DND-41 (cell line): ENCODE data around the gene ORC5.
"Not testable (repeated sequence)": the region's sequence is repeated elsewhere in the genome, so short reads cannot be mapped to it uniquely, and the experiment has no call there.

ENCODE experiments used
- ATAC-seq: fragments of 200-7000 bp; cut with Tn5 transposase; 3 replicates; pipeline ENCODE4 v1.9.1; 2021; ENCODE audit warnings: low read depth; ENCODE audit not compliant: insufficient read depth
- DNase-seq: peaks from one replicate; pipeline ENCODE4 v3.0.0-alpha.2; 2020
- H2AFZ ChIP-seq: 2 replicates; pipeline ENCODE4 v1.6.0; 2012; ENCODE audit warnings: low read depth, low read length
- H3K27ac ChIP-seq: 2 replicates; pipeline ENCODE4 v1.5.1; 2012; ENCODE audit warnings: low read length, inconsistent platforms
- H3K27me3 ChIP-seq: fragments of 200-600 bp; sonication (generic); 2 replicates; pipeline ENCODE4 v1.6.0; 2012; ENCODE audit warnings: low read length, mild to moderate bottlenecking, inconsistent platforms; ENCODE audit not compliant: insufficient read depth, poor library complexity
- H3K36me3 ChIP-seq: 2 replicates; pipeline ENCODE4 v1.5.1; 2012; ENCODE audit warnings: low read length, inconsistent platforms; ENCODE audit not compliant: insufficient read depth
- H3K4me1 ChIP-seq: 2 replicates; pipeline ENCODE4 v1.5.1; 2012; ENCODE audit warnings: mild to moderate bottlenecking, low read length; ENCODE audit not compliant: insufficient read depth
- H3K4me2 ChIP-seq: 2 replicates; pipeline ENCODE4 v1.6.0; 2012; ENCODE audit warnings: mild to moderate bottlenecking, moderate library complexity, low read length, inconsistent platforms; ENCODE audit not compliant: insufficient read depth
- H3K4me3 ChIP-seq, 2 experiments: fragments of 200-600 bp in 1 of 2; shearing (Covaris generic) in 1 of 2; 2 replicates each; pipeline ENCODE4 v1.5.1; 2012 to 2016; ENCODE audit warnings: inconsistent platforms in 2 of 2, low read length in 2 of 2, mild to moderate bottlenecking in 2 of 2, low read depth in 1 of 2, moderate library complexity in 1 of 2
- H3K79me2 ChIP-seq: 2 replicates; pipeline ENCODE4 v1.6.0; 2012; ENCODE audit warnings: low read length, inconsistent platforms; ENCODE audit not compliant: insufficient read depth
- H3K9ac ChIP-seq: 2 replicates; pipeline ENCODE4 v1.6.0; 2012; ENCODE audit warnings: low read depth, mild to moderate bottlenecking, inconsistent platforms, low read length, moderate library complexity
- H3K9me3 ChIP-seq: 2 replicates; pipeline ENCODE4 v1.5.1; 2012; ENCODE audit warnings: low read length, moderate library complexity, mild to moderate bottlenecking, inconsistent platforms; ENCODE audit not compliant: insufficient read depth, severe bottlenecking
- H4K20me1 ChIP-seq: 2 replicates; pipeline ENCODE4 v1.6.0; 2012; ENCODE audit warnings: low read length; ENCODE audit not compliant: insufficient read depth
- EZH2 ChIP-seq: IDR thresholded peaks from 3 replicates; pipeline ENCODE4 v1.6.1; 2012; ENCODE audit warnings: borderline replicate concordance, low read depth, mild to moderate bottlenecking, moderate library complexity, low read length, inconsistent platforms; ENCODE audit not compliant: severe bottlenecking
- TF ChIP-seq, protein P1 (sequence below): IDR thresholded peaks from 2 replicates; pipeline ENCODE4 v1.5.1; 2012; ENCODE audit warnings: borderline replicate concordance, low read length, moderate library complexity, mild to moderate bottlenecking; ENCODE audit not compliant: poor library complexity, severe bottlenecking; ENCODE audit errors: extremely low read depth

ORC5 gene

DNA sequence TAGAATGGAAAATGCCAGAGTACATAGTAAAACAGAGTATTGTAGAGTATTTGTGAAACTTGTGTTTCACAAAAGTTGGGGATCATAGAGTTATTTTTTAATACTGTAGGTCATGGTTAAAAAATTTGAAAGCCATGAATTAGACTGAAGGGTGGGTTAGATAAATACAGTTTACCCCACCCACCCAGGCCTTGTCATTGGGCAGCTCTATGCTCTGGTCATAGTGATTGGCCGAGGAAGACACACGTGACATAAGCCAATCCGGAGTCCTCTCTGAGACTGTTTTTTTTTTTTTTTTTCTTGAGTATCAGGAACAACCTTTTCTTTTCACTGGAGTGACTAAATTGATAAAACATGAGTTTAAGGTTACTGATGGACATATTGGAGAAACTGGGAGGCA is 33.3 kb upstream of the ORC5 start:
- no peak for ATAC-seq
- H3K27ac ChIP-seq: no peak overlapping the region
- no peaks in the 10 kb centered on the region for H3K9me3 ChIP-seq
- H3K4me3 ChIP-seq: no peak overlapping the region
- no peaks in the 10 kb centered on the region for H3K4me1 ChIP-seq
- no peak for DNase-seq
- no peaks in the 10 kb centered on the region for H3K79me2 ChIP-seq
- no peak overlapping the region for H2AFZ ChIP-seq
- peaks cover 6% of the 10 kb centered on the region for H3K27me3 ChIP-seq
- no peaks in the 10 kb centered on the region for H3K36me3 ChIP-seq
- no peak overlapping the region for H3K9ac ChIP-seq
- no peak overlapping the region for H3K4me2 ChIP-seq
- H4K20me1 ChIP-seq: no peaks in the 10 kb centered on the region
- TF ChIP-seq EZH2: no peak
- TF ChIP-seq, protein P1, sequence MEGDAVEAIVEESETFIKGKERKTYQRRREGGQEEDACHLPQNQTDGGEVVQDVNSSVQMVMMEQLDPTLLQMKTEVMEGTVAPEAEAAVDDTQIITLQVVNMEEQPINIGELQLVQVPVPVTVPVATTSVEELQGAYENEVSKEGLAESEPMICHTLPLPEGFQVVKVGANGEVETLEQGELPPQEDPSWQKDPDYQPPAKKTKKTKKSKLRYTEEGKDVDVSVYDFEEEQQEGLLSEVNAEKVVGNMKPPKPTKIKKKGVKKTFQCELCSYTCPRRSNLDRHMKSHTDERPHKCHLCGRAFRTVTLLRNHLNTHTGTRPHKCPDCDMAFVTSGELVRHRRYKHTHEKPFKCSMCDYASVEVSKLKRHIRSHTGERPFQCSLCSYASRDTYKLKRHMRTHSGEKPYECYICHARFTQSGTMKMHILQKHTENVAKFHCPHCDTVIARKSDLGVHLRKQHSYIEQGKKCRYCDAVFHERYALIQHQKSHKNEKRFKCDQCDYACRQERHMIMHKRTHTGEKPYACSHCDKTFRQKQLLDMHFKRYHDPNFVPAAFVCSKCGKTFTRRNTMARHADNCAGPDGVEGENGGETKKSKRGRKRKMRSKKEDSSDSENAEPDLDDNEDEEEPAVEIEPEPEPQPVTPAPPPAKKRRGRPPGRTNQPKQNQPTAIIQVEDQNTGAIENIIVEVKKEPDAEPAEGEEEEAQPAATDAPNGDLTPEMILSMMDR: no peak

DNA sequence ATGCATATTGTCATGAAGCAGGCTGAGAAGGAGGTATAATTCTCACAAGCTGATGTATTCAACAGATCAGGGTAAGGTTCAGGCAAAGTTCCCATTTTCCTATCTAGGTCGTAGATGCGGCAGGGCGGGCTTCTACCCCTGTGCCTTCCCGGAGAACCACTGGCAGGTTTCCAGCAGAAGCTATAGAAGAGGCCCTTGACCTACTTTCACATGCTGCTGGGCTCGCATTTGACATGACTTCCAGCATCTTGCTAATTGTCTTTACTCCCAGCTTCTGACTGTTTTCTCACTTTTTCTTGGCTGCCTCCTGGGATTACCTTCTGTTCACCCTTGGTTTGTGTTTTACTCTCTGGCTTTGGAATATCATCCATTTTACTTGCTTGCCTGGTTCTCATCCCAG is 32.6 kb upstream of the ORC5 start:
- no peak overlapping the region for H3K4me3 ChIP-seq
- peaks cover 6% of the 10 kb centered on the region for H3K27me3 ChIP-seq
- H4K20me1 ChIP-seq: no peaks in the 10 kb centered on the region
- no peak overlapping the region for H2AFZ ChIP-seq
- DNase-seq (no peak), ATAC-seq (no peak)
- H3K9me3 ChIP-seq: no peaks in the 10 kb centered on the region
- no peaks in the 10 kb centered on the region for H3K4me1 ChIP-seq
- H3K4me2 ChIP-seq: no peak overlapping the region
- H3K9ac ChIP-seq: no peak overlapping the region
- H3K36me3 ChIP-seq: no peaks in the 10 kb centered on the region
- H3K79me2 ChIP-seq: no peaks in the 10 kb centered on the region
- H3K27ac ChIP-seq: no peak overlapping the region
- TF ChIP-seq, protein P1: no peak
- no peak for TF ChIP-seq EZH2

DNA sequence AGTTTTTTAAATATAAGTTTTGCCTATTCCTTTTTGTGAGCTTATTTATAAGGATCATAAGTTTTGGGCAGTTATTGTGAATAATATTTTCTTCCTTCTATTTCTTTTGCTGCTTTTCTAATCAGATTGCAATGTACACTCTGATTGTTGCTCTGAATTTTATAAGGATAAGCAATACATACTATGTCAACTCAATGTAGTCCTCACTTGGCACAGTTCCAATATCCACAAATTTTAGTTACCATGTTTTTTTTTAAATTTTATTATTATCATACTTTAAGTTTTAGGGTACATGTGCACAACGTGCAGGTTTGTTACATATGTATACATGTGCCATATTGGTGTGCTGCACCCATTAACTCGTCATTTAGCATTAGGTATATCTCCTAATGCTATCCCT is 27.2 kb upstream of the ORC5 start:
- not testable (repeated sequence) for H3K4me3 ChIP-seq, H3K9me3 ChIP-seq, H2AFZ ChIP-seq, ATAC-seq, H3K36me3 ChIP-seq, H3K9ac ChIP-seq, H3K79me2 ChIP-seq, H3K4me2 ChIP-seq, H3K4me1 ChIP-seq, H4K20me1 ChIP-seq, H3K27ac ChIP-seq, DNase-seq
- peaks cover 12% of the 10 kb centered on the region for H3K27me3 ChIP-seq

DNA sequence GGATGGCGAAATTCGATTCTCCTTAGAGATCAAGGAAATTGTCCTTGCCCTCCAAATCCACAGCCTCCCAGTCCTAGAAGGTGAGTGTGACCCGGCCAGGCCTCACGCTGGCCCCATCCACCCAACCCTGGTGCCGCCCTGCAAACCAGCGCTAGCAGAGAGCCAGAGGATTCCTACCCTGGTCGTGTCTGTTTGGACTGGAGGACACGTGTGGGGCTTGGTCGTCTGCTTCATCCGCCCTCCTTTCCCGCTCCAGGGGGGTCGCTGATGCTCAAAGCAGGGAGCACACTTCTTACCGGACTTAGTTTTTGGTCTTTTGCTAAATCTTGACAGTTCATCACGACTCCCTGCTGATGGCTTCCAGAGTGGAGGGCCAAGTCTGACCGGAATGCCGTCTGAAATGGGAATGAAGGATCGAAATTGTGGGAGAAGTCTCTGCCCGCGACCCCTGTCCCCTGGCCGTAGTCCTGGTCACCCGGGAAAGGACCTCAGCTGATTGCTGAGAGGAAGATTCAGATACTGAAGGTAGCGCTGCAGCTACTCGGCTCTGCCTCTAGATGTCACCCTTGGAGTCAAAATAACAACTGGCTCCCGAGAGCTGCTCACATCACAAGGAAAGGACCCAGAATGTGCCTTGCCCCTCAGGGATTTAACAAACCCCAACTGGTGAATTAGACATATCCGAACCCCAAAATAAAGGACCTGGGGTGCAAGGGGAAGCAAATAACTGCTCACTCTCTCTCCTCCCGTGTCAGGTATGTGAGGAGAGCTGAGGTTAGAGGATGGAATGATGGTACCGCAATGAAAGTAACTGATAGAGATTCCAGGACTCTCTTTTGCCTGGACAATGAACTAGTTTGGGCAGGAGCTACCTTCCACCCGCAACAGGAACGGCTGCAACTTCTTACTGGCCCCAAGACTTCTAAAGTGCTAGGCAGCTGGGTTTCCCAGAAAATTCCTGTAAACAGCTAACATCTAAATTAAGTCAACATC is 23.5 kb upstream of the ORC5 start:
- H3K9ac ChIP-seq: no peak overlapping the region
- H3K27me3 ChIP-seq: peaks cover 12% of the 10 kb centered on the region
- TF ChIP-seq EZH2: no peak
- TF ChIP-seq, protein P1: peak; percentile 94
- H3K4me3 ChIP-seq: no peak overlapping the region
- H2AFZ ChIP-seq: no peak overlapping the region
- no peaks in the 10 kb centered on the region for H3K9me3 ChIP-seq
- no peak overlapping the region for H3K4me2 ChIP-seq
- no peaks in the 10 kb centered on the region for H3K4me1 ChIP-seq
- H4K20me1 ChIP-seq: no peaks in the 10 kb centered on the region
- no peak overlapping the region for H3K27ac ChIP-seq
- peak; percentile 89 for ATAC-seq
- no peaks in the 10 kb centered on the region for H3K79me2 ChIP-seq
- peak; percentile 44 for DNase-seq
- H3K36me3 ChIP-seq: no peaks in the 10 kb centered on the region
